Measurements from ENCODE around the gene TBP. TPM values are rescaled to one million over a fixed set of nuclear protein-coding genes. Genes with fewer than 3 reads are reported as not detected.
"Not testable (repeated sequence)": the region's sequence is repeated elsewhere in the genome, so short reads cannot be mapped to it uniquely, and the experiment has no call there.

Gene TBP
- total RNA-seq, 1 donor from 2014 or later, result 19.3 TPM

DNA sequence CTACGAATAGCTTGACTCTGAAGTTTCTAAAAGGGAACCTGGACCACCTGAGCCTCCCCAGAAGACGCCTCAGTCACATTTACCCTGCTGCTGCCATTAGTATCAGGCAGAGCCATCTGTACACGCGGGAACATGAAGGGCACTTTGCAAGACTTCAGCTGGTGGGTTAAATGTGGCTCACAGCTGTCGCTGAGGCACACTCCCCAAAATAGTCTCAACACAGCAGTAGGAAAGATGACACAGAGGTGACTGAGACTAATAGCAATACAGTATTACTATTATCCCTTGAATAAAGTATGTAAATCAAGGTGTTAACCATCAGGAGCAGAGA is 30.0 kb upstream of the TBP start:
- Mint-ChIP-seq H3K36me3 (ENCODE audit: low read depth, unreplicated experiment) (no peaks in the 10 kb centered on the region), H3K4me1 (ENCODE audit: low read depth, unreplicated experiment) (peaks cover 11% of the 10 kb centered on the region), H3K4me3 (ENCODE audit: unreplicated experiment) (no peak overlapping the region), H3K9me3 (ENCODE audit: unreplicated experiment) (peaks cover 3% of the 10 kb centered on the region), H3K27me3 (ENCODE audit: low read depth, unreplicated experiment) (peaks cover 3% of the 10 kb centered on the region), H3K27ac (ENCODE audit: unreplicated experiment) (no peak overlapping the region)
- no peak overlapping the region for H3K4me3 ChIP-seq (ENCODE audit: insufficient read depth, low read depth, low read length)
- no peaks in the 10 kb centered on the region for H3K4me1 ChIP-seq (ENCODE audit: insufficient read depth, low read length)
- no peak overlapping the region for H3K4me2 ChIP-seq (ENCODE audit: low read length)
- H3K9ac ChIP-seq (ENCODE audit: low read length), result no peak overlapping the region
- no peaks in the 10 kb centered on the region for H3K27me3 ChIP-seq (ENCODE audit: insufficient read depth, low read length)
- no peak overlapping the region for H2AFZ ChIP-seq (ENCODE audit: low read depth, low read length)
- TF ChIP-seq, protein P1, sequence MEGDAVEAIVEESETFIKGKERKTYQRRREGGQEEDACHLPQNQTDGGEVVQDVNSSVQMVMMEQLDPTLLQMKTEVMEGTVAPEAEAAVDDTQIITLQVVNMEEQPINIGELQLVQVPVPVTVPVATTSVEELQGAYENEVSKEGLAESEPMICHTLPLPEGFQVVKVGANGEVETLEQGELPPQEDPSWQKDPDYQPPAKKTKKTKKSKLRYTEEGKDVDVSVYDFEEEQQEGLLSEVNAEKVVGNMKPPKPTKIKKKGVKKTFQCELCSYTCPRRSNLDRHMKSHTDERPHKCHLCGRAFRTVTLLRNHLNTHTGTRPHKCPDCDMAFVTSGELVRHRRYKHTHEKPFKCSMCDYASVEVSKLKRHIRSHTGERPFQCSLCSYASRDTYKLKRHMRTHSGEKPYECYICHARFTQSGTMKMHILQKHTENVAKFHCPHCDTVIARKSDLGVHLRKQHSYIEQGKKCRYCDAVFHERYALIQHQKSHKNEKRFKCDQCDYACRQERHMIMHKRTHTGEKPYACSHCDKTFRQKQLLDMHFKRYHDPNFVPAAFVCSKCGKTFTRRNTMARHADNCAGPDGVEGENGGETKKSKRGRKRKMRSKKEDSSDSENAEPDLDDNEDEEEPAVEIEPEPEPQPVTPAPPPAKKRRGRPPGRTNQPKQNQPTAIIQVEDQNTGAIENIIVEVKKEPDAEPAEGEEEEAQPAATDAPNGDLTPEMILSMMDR (IDR thresholded peaks at IDR 0.05; ENCODE audit: insufficient read depth, low read depth, low read length), result no peak
- no peak for TF ChIP-seq EZH2 (IDR thresholded peaks at IDR 0.05; ENCODE audit: insufficient read depth, low read length)
- H3K9me3 ChIP-seq (ENCODE audit: insufficient read depth, low read depth, low read length), result no peaks in the 10 kb centered on the region
- H3K27ac ChIP-seq (ENCODE audit: low read depth, low read length), result no peak overlapping the region
- no peaks in the 10 kb centered on the region for H3K79me2 ChIP-seq (ENCODE audit: insufficient read depth, low read length)
- H4K20me1 ChIP-seq (ENCODE audit: insufficient read depth, low read length), result no peaks in the 10 kb centered on the region
- DNase-seq (ENCODE audit: low read depth) (no peak), FAIRE-seq (no peak)
- H3K36me3 ChIP-seq (ENCODE audit: insufficient read depth, low read length), result no peaks in the 10 kb centered on the region

DNA sequence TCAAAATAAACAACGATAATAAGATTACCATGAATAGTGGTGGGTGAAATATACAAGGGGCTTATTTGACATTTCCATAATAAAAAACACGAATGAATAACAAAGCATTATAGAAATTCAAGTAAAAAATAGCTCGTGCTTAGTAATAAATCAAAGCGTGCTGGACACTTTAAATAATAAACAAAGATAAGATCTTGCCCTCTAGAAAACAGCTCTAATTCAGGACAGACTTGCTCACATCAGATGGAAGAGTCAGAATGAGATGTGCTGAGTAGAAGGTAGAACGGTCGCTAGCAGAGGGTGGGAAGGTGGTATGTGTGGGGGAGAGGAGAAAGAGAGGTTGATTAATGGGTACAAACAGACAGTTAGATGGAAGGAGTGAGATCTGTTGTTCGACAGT is 28.4 kb upstream of the TBP start:
- no peak for TF ChIP-seq EZH2 (IDR thresholded peaks at IDR 0.05; ENCODE audit: insufficient read depth, low read length)
- TF ChIP-seq, protein P1 (IDR thresholded peaks at IDR 0.05; ENCODE audit: insufficient read depth, low read depth, low read length), result no peak
- Histone ChIP-seq H3K36me3 (ENCODE audit: insufficient read depth, low read length) (no peaks in the 10 kb centered on the region), H3K9me3 (ENCODE audit: insufficient read depth, low read depth, low read length) (no peaks in the 10 kb centered on the region), H3K9ac (ENCODE audit: low read length) (no peak overlapping the region), H3K79me2 (ENCODE audit: insufficient read depth, low read length) (no peaks in the 10 kb centered on the region), H2AFZ (ENCODE audit: low read depth, low read length) (no peak overlapping the region), H3K4me3 (ENCODE audit: insufficient read depth, low read depth, low read length) (no peak overlapping the region), H4K20me1 (ENCODE audit: insufficient read depth, low read length) (no peaks in the 10 kb centered on the region), H3K4me1 (ENCODE audit: insufficient read depth, low read length) (no peaks in the 10 kb centered on the region), H3K27me3 (ENCODE audit: insufficient read depth, low read length) (no peaks in the 10 kb centered on the region), H3K4me2 (ENCODE audit: low read length) (no peak overlapping the region), H3K27ac (ENCODE audit: low read depth, low read length) (no peak overlapping the region)
- DNase-seq (ENCODE audit: low read depth), result no peak
- FAIRE-seq, result no peak
- H3K36me3 Mint-ChIP-seq (ENCODE audit: low read depth, unreplicated experiment), result no peaks in the 10 kb centered on the region
- no peak overlapping the region for H3K4me3 Mint-ChIP-seq (ENCODE audit: unreplicated experiment)
- H3K27me3 Mint-ChIP-seq (ENCODE audit: low read depth, unreplicated experiment), result peaks cover 3% of the 10 kb centered on the region
- H3K9me3 Mint-ChIP-seq (ENCODE audit: unreplicated experiment), result no peaks in the 10 kb centered on the region
- peaks cover 14% of the 10 kb centered on the region for H3K4me1 Mint-ChIP-seq (ENCODE audit: low read depth, unreplicated experiment)
- no peak overlapping the region for H3K27ac Mint-ChIP-seq (ENCODE audit: unreplicated experiment)

DNA sequence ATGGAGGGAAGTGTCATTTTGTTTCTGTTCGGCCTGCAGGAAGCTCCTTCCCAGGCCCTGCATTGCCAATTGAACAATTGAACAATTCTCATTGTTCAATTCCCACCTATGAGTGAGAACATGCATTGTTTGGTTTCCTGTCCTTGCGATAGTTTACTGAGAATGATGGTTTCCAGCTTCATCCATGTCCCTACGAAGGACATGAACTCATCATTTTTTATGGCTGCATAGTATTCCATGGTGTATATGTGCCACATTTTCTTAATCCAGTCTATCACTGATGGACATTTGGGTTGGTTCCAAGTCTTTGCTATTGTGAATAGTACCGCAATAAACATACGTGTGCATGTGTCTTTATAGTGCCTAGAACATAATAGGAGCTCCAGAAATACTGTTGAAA is 26.2 kb upstream of the TBP start:
- not testable (repeated sequence) for H3K4me3 ChIP-seq (ENCODE audit: insufficient read depth, low read depth, low read length); H3K4me2 ChIP-seq (ENCODE audit: low read length); DNase-seq (ENCODE audit: low read depth); FAIRE-seq; H3K27me3 Mint-ChIP-seq (ENCODE audit: low read depth, unreplicated experiment); H3K27me3 ChIP-seq (ENCODE audit: insufficient read depth, low read length); H3K36me3 Mint-ChIP-seq (ENCODE audit: low read depth, unreplicated experiment); H2AFZ ChIP-seq (ENCODE audit: low read depth, low read length); H3K4me1 ChIP-seq (ENCODE audit: insufficient read depth, low read length); H3K27ac Mint-ChIP-seq (ENCODE audit: unreplicated experiment); H3K9me3 Mint-ChIP-seq (ENCODE audit: unreplicated experiment); H4K20me1 ChIP-seq (ENCODE audit: insufficient read depth, low read length); H3K79me2 ChIP-seq (ENCODE audit: insufficient read depth, low read length); H3K36me3 ChIP-seq (ENCODE audit: insufficient read depth, low read length); H3K9me3 ChIP-seq (ENCODE audit: insufficient read depth, low read depth, low read length); H3K27ac ChIP-seq (ENCODE audit: low read depth, low read length); H3K4me3 Mint-ChIP-seq (ENCODE audit: unreplicated experiment); H3K9ac ChIP-seq (ENCODE audit: low read length)
- H3K4me1 Mint-ChIP-seq (ENCODE audit: low read depth, unreplicated experiment), result peaks cover 17% of the 10 kb centered on the region

All from astrocyte (in vitro differentiated cells and primary cell).